ELR (cell line): ENCODE measurements around the gene PPP1R7.
A peak's percentile ranks its signal among the peaks of the same experiment; 100 is the strongest.

Experiments used
- DNase-seq: peaks from one replicate; pipeline ENCODE4 v3.0.0-alpha.2; 2015; ENCODE audit warnings: low read depth

The PPP1R7 gene

GRCh38 chr2:241140445-241140840 is 9.8 kb upstream of the PPP1R7 start:
- DNase-seq = no peak

- no peak for DNase-seq
Observed at GRCh38 chr2:241141214-241141770, 9.0 kb upstream of the PPP1R7 start.

GRCh38 chr2:241142063-241142462 is 8.2 kb upstream of the PPP1R7 start:
- no peak for DNase-seq

- no peak for DNase-seq
Observed at GRCh38 chr2:241142593-241142992, 7.7 kb upstream of the PPP1R7 start.

GRCh38 chr2:241146286-241146685 is 4.0 kb upstream of the PPP1R7 start:
- DNase-seq = no peak

GRCh38 chr2:241147336-241147735 is 2.9 kb upstream of the PPP1R7 start:
- no peak for DNase-seq

- no peak for DNase-seq
Observed at GRCh38 chr2:241148239-241148638, 2.0 kb upstream of the PPP1R7 start.

- peak; percentile 97 for DNase-seq
Observed at GRCh38 chr2:241148891-241149674, 1.2 kb upstream of the PPP1R7 start, which contains the start of gene PASK. Gene PASK, minus strand, starts transcription at chr2:241149472. Its CDS starts 6,440 bp downstream, at chr2:241143032.

GRCh38 chr2:241149675-241149924 is 667 bp upstream of the PPP1R7 start:
- no peak for DNase-seq

- DNase-seq = peak; percentile 42
Observed at GRCh38 chr2:241150660-241151530, 628 bp downstream of the PPP1R7 start.

- peak; percentile 50 for DNase-seq
Observed at GRCh38 chr2:241151934-241152660, 1.8 kb downstream of the PPP1R7 start.

- peak; percentile 77 for DNase-seq
Observed at GRCh38 chr2:241153616-241154015, 3.3 kb downstream of the PPP1R7 start.

GRCh38 chr2:241154915-241155314 is 4.6 kb downstream of the PPP1R7 start:
- DNase-seq = no peak

GRCh38 chr2:241155936-241156335 is 5.7 kb downstream of the PPP1R7 start:
- no peak for DNase-seq

- DNase-seq = no peak
Observed at GRCh38 chr2:241156971-241157441, 6.7 kb downstream of the PPP1R7 start.

GRCh38 chr2:241157841-241158545 is 7.7 kb downstream of the PPP1R7 start:
- peak; percentile 93 for DNase-seq

- DNase-seq = no peak
Observed at GRCh38 chr2:241158546-241158900, 8.3 kb downstream of the PPP1R7 start.

GRCh38 chr2:241159116-241159515 is 8.8 kb downstream of the PPP1R7 start:
- no peak for DNase-seq

- no peak for DNase-seq
Observed at GRCh38 chr2:241160318-241160717, 10.1 kb downstream of the PPP1R7 start.

- DNase-seq = peak; percentile 79
Observed at GRCh38 chr2:241161646-241162281, 11.5 kb downstream of the PPP1R7 start.

- DNase-seq = peak; percentile 23
Observed at GRCh38 chr2:241163601-241164118, 13.4 kb downstream of the PPP1R7 start.
